Hepatocyte (in vitro differentiated cells): ENCODE measurements around the gene MYO1D. TPM values are rescaled to one million over a fixed set of nuclear protein-coding genes. Genes with fewer than 3 reads are reported as not detected.

Experiments
- DNase-seq: peaks from one replicate; pipeline ENCODE4 v3.0.0-alpha.2; 2016; ENCODE audit warnings: low spot score
- H2AFZ ChIP-seq: fragments of 200-600 bp; sonication (generic); 2 replicates; pipeline ENCODE4 v1.6.0; 2016; ENCODE audit warnings: antibody characterized with exemption, mild to moderate bottlenecking
- H3K27ac ChIP-seq: fragments of 200-600 bp; sonication (generic); 2 replicates; pipeline ENCODE4 v1.5.1; 2016; ENCODE audit warnings: mild to moderate bottlenecking
- H3K27me3 ChIP-seq: fragments of 200-600 bp; sonication (generic); 2 replicates; pipeline ENCODE4 v1.6.1; 2016
- H3K36me3 ChIP-seq: fragments of 200-600 bp; sonication (generic); replicated peaks from 2 replicates; pipeline ENCODE4 v1.5.1; 2016; ENCODE audit warnings: low read depth; ENCODE audit not compliant: insufficient read depth
- H3K4me1 ChIP-seq: fragments of 200-600 bp; sonication (generic); 2 replicates; pipeline ENCODE4 v1.5.1; 2016; ENCODE audit warnings: mild to moderate bottlenecking, moderate library complexity; ENCODE audit not compliant: insufficient read depth
- H3K4me2 ChIP-seq: fragments of 200-600 bp; sonication (generic); 2 replicates; pipeline ENCODE4 v1.6.0; 2016
- H3K4me3 ChIP-seq: fragments of 200-600 bp; sonication (generic); 2 replicates; pipeline ENCODE4 v1.5.1; 2016; ENCODE audit warnings: mild to moderate bottlenecking
- H3K79me2 ChIP-seq: fragments of 200-600 bp; sonication (generic); 2 replicates; pipeline ENCODE4 v1.6.0; 2017; ENCODE audit warnings: mild to moderate bottlenecking
- H3K9me2 ChIP-seq: fragments of 200-600 bp; sonication (generic); replicated peaks from 2 replicates; pipeline ENCODE4 v1.6.0; 2017; ENCODE audit warnings: mild to moderate bottlenecking; ENCODE audit not compliant: insufficient read depth
- H3K9me3 ChIP-seq: fragments of 200-600 bp; sonication (generic); 2 replicates; pipeline ENCODE4 v1.5.1; 2016; ENCODE audit warnings: low read depth, mild to moderate bottlenecking
- H4K20me1 ChIP-seq: fragments of 200-600 bp; sonication (generic); 2 replicates; pipeline ENCODE4 v1.6.0; 2016; ENCODE audit warnings: mild to moderate bottlenecking; ENCODE audit not compliant: insufficient read depth, poor library complexity, severe bottlenecking
- CTCF ChIP-seq: fragments of 200-600 bp; sonication (generic); IDR thresholded peaks from 2 replicates; pipeline ENCODE4 v1.5.1; 2016; ENCODE audit warnings: antibody characterized with exemption, mild to moderate bottlenecking; ENCODE audit not compliant: poor library complexity
- EZH2 ChIP-seq: fragments of 200-600 bp; sonication (generic); IDR thresholded peaks from 2 replicates; pipeline ENCODE4 v1.6.1; 2016; ENCODE audit warnings: antibody characterized with exemption, mild to moderate bottlenecking, borderline replicate concordance
- EZH2phosphoT487 ChIP-seq: fragments of 200-600 bp; sonication (generic); IDR thresholded peaks from one replicate; pipeline ENCODE4 v1.6.1; 2018; ENCODE audit warnings: antibody characterized with exemption, mild to moderate bottlenecking, low read depth, moderate library complexity; ENCODE audit not compliant: unreplicated experiment, severe bottlenecking
- WGBS: methylation state at CpG from one replicate; pipeline ENCODE4 v1.1.6; 2016; ENCODE audit warnings: low lambda C conversion rate; ENCODE audit errors: missing lambda C conversion rate; 5-methylcytosine and 5-hydroxymethylcytosine counted together
- polyA plus RNA-seq: library from polyadenylated mRNA; unstranded; fragments of >200 nt; fragmentation: Nextera tagmentation; extraction: Ambion mirVana; gene quantifications from 2 replicates; pipeline ENCODE4 v1.2.1, GENCODE V29; 2016
- total RNA-seq: library from RNA; depleted of rRNA; stranded (reverse); fragments of >200 nt; gene quantifications from 2 replicates; pipeline ENCODE4 v1.2.3, GENCODE V29; 2014

The MYO1D gene
- total and polyA plus RNA-seq, 2 experiments from 2014 or later, result 36.2 to 89.0 TPM

GRCh38 chr17:32583053-32583452, 293.9 kb downstream of the MYO1D start:
- no peak overlapping the region for H3K4me2 ChIP-seq
- H3K4me1 ChIP-seq, result no peaks in the 10 kb centered on the region
- H3K9me2 ChIP-seq, result no peaks in the 10 kb centered on the region
- no peak for TF ChIP-seq CTCF
- no peak for TF ChIP-seq EZH2
- no peak for TF ChIP-seq EZH2phosphoT487
- H3K4me3 ChIP-seq, result no peak overlapping the region
- WGBS, result 100% methylated on average over 1 of the region's 1 CpG
- H4K20me1 ChIP-seq, result no peaks in the 10 kb centered on the region
- no peak overlapping the region for H3K27ac ChIP-seq
- DNase-seq, result no peak
- no peaks in the 10 kb centered on the region for H3K27me3 ChIP-seq
- H3K79me2 ChIP-seq, result no peaks in the 10 kb centered on the region
- no peaks in the 10 kb centered on the region for H3K36me3 ChIP-seq
- H2AFZ ChIP-seq, result no peak overlapping the region
- H3K9me3 ChIP-seq, result peaks cover 6% of the 10 kb centered on the region

GRCh38 chr17:32575852-32576251, 301.1 kb downstream of the MYO1D start:
- Histone ChIP-seq H4K20me1 (no peaks in the 10 kb centered on the region), H3K9me2 (no peaks in the 10 kb centered on the region), H2AFZ (no peak overlapping the region), H3K79me2 (no peaks in the 10 kb centered on the region), H3K4me2 (no peak overlapping the region), H3K36me3 (no peaks in the 10 kb centered on the region), H3K9me3 (no peaks in the 10 kb centered on the region), H3K27ac (no peak overlapping the region), H3K4me3 (no peak overlapping the region), H3K4me1 (no peaks in the 10 kb centered on the region), H3K27me3 (no peaks in the 10 kb centered on the region)
- no peak for DNase-seq
- no peak for TF ChIP-seq EZH2
- TF ChIP-seq EZH2phosphoT487, result no peak
- TF ChIP-seq CTCF, result no peak

- WGBS, result 94% methylated on average over 2 of the region's 2 CpGs
- no peaks in the 10 kb centered on the region for H3K79me2 ChIP-seq
- H3K4me1 ChIP-seq, result no peaks in the 10 kb centered on the region
- no peak overlapping the region for H3K4me3 ChIP-seq
- no peak for DNase-seq
- H2AFZ ChIP-seq, result no peak overlapping the region
- H3K9me2 ChIP-seq, result no peaks in the 10 kb centered on the region
- no peaks in the 10 kb centered on the region for H4K20me1 ChIP-seq
- no peaks in the 10 kb centered on the region for H3K9me3 ChIP-seq
- TF ChIP-seq EZH2phosphoT487 (no peak), CTCF (no peak), EZH2 (no peak)
- H3K27me3 ChIP-seq, result no peaks in the 10 kb centered on the region
- no peak overlapping the region for H3K4me2 ChIP-seq
- H3K36me3 ChIP-seq, result no peaks in the 10 kb centered on the region
- H3K27ac ChIP-seq, result no peak overlapping the region
Measured at GRCh38 chr17:32570081-32570396, 306.9 kb downstream of the MYO1D start.
